ENCODE results near the gene MR1.

The MR1 gene

GRCh38 chr1:181033799-181034451 lies at the start of gene MR1:
TSS of gene MR1 (plus strand) at chr1:181033983. CDS start at chr1:181034008, 25 bp downstream.
- no peak for DNase-seq (ENCODE audit: low read depth)

- DNase-seq (ENCODE audit: low read depth): no peak
Measured at GRCh38 chr1:180988253-180988752, 45.5 kb upstream of the MR1 start.

- no peak for DNase-seq (ENCODE audit: low read depth)
Measured at GRCh38 chr1:180994262-180994661, 39.5 kb upstream of the MR1 start.

GRCh38 chr1:180997843-180998504 lies 35.8 kb upstream of the MR1 start:
- DNase-seq (ENCODE audit: low read depth): no peak

- DNase-seq (ENCODE audit: low read depth): no peak
Measured at GRCh38 chr1:181001091-181001780, 32.5 kb upstream of the MR1 start.

GRCh38 chr1:181002582-181003172 lies 31.1 kb upstream of the MR1 start:
- no peak for DNase-seq (ENCODE audit: low read depth)

GRCh38 chr1:181010789-181011188 lies 23.0 kb upstream of the MR1 start:
- DNase-seq (ENCODE audit: low read depth): no peak

GRCh38 chr1:181011301-181012202 lies 22.2 kb upstream of the MR1 start:
- no peak for DNase-seq (ENCODE audit: low read depth)

- DNase-seq (ENCODE audit: low read depth): no peak
Measured at GRCh38 chr1:181012203-181012745, 21.5 kb upstream of the MR1 start.

GRCh38 chr1:181013144-181013543 lies 20.6 kb upstream of the MR1 start:
- no peak for DNase-seq (ENCODE audit: low read depth)

- DNase-seq (ENCODE audit: low read depth): no peak
Measured at GRCh38 chr1:181014477-181015250, 19.1 kb upstream of the MR1 start.

GRCh38 chr1:181015251-181015615 lies 18.6 kb upstream of the MR1 start:
- no peak for DNase-seq (ENCODE audit: low read depth)

- no peak for DNase-seq (ENCODE audit: low read depth)
Measured at GRCh38 chr1:181016563-181016962, 17.2 kb upstream of the MR1 start.

- DNase-seq (ENCODE audit: low read depth): no peak
Measured at GRCh38 chr1:181018901-181019681, 14.7 kb upstream of the MR1 start.

- DNase-seq (ENCODE audit: low read depth): no peak
Measured at GRCh38 chr1:181021159-181021558, 12.6 kb upstream of the MR1 start.

- no peak for DNase-seq (ENCODE audit: low read depth)
Measured at GRCh38 chr1:181021811-181022434, 11.9 kb upstream of the MR1 start.

GRCh38 chr1:181023265-181024057 lies 10.3 kb upstream of the MR1 start:
- no peak for DNase-seq (ENCODE audit: low read depth)

GRCh38 chr1:181028196-181028595 lies 5.6 kb upstream of the MR1 start:
- no peak for DNase-seq (ENCODE audit: low read depth)

GRCh38 chr1:181028615-181029014 lies 5.2 kb upstream of the MR1 start:
- no peak for DNase-seq (ENCODE audit: low read depth)

Data from activated T-cell treated with anti-CD3 and anti-CD28 coated beads for 1 hour (primary cell).